ENCODE data around the gene CLNK.

- TF ChIP-seq POLR2AphosphoS5 (IDR thresholded peaks at IDR 0.05; ENCODE audit: low read depth, low read length) (no peak), CREBL2 (CRISPR knock-in tag; IDR thresholded peaks at IDR 0.05; ENCODE audit: borderline replicate concordance) (no peak), CHD4 (IDR thresholded peaks at IDR 0.05; ENCODE audit: borderline replicate concordance, low read length) (no peak), ZNF567 (CRISPR knock-in tag; IDR thresholded peaks at IDR 0.05; ENCODE audit: borderline replicate concordance) (no peak), ZBTB33 (CRISPR knock-in tag; IDR thresholded peaks at IDR 0.05) (no peak), HNRNPL (IDR thresholded peaks at IDR 0.05; ENCODE audit: low read depth, low read length) (no peak), ZFP90 (CRISPR knock-in tag; IDR thresholded peaks at IDR 0.05; ENCODE audit: borderline replicate concordance) (no peak), POLR2A (IDR thresholded peaks at IDR 0.05; ENCODE audit: insufficient read depth in 1 of 2, low read depth in 2 of 2, low read length in 2 of 2) (no peak)
Measured at GRCh38 chr4:10442976-10443375, 241.6 kb downstream of the CLNK start.
